Gastroesophageal sphincter (tissue), 4 donors: ENCODE data around the gene IFFO2. TPM values are rescaled to one million over a fixed set of nuclear protein-coding genes. Genes with fewer than 3 reads are reported as not detected.

Source experiments
- ATAC-seq: fragments of 150-250 bp; one replicate; pipeline ENCODE4 v1.9.1; 2016; ENCODE audit warnings: mild to moderate bottlenecking, moderate library complexity
- H3K27ac ChIP-seq, 4 donors: fragments of 200-600 bp; sonication (generic) in 3 of 4; 1 replicate in 3 of 4; 2 replicates in 1 of 4; pipeline ENCODE4 v1.5.1; 2016 to 2019
- H3K27me3 ChIP-seq: fragments of 200-600 bp; sonication (generic); one replicate; pipeline ENCODE4 v1.5.1; 2019
- H3K36me3 ChIP-seq, 2 donors: fragments of 200-600 bp; sonication (generic); one replicate each; pipeline ENCODE4 v1.5.1; 2019; ENCODE audit warnings: control low read depth in 1 of 2
- H3K4me1 ChIP-seq, 3 donors: fragments of 200-600 bp; sonication (generic); 1 replicate in 2 of 3; 2 replicates in 1 of 3; pipeline ENCODE4 v1.5.1; 2016 to 2019; ENCODE audit warnings: control low read depth in 2 of 3
- H3K4me3 ChIP-seq, 2 donors: fragments of 200-600 bp; sonication (generic); one replicate each; pipeline ENCODE4 v1.5.1; 2019; ENCODE audit warnings: mild to moderate bottlenecking in 1 of 2, moderate library complexity in 1 of 2
- H3K9me3 ChIP-seq, 3 donors: fragments of 200-600 bp; sonication (generic); one replicate each; pipeline ENCODE4 v1.5.1; 2017 to 2019; ENCODE audit warnings: control low read depth in 2 of 3
- EP300 ChIP-seq: sonication (generic); formaldehyde crosslinking; IDR thresholded peaks from one replicate; pipeline ENCODE4 v1.6.1; 2017; ENCODE audit warnings: antibody characterized with exemption, mild to moderate bottlenecking
- POLR2A ChIP-seq, 2 donors: fragments of 450-650 bp; IDR thresholded peaks; one replicate each; pipeline ENCODE4 v1.6.1; 2017; ENCODE audit warnings: antibody characterized with exemption in 2 of 2, mild to moderate bottlenecking in 2 of 2, moderate library complexity in 1 of 2
- POLR2AphosphoS5 ChIP-seq: sonication (generic); formaldehyde crosslinking; IDR thresholded peaks from one replicate; pipeline ENCODE4 v1.6.1; 2017; ENCODE audit warnings: antibody characterized with exemption
- WGBS, 2 donors: methylation state at CpG; one replicate each; pipeline ENCODE4 v1.1.5; 2018; ENCODE audit warnings: low coverage in 1 of 2; 5-methylcytosine and 5-hydroxymethylcytosine counted together
- total RNA-seq, 4 donors: library from RNA; depleted of rRNA; stranded (reverse); fragments of >200 nt; gene quantifications; one replicate each; pipeline ENCODE4 v1.1.0, GENCODE V29; 2016
- TF ChIP-seq, protein P1 (sequence below), 4 experiments: fragments of 200-600 bp in 2 of 4; fragments of 450-650 bp in 2 of 4; sonication (generic) in 1 of 4; IDR thresholded peaks; one replicate each; pipeline ENCODE4 v1.5.1; 2017 to 2019; ENCODE audit warnings: antibody characterized with exemption in 4 of 4, mild to moderate bottlenecking in 2 of 4, moderate library complexity in 2 of 4

The IFFO2 gene
- total RNA-seq, 4 donors from 2014 or later = 9.3 to 18.4 (median 12.7) TPM

DNA sequence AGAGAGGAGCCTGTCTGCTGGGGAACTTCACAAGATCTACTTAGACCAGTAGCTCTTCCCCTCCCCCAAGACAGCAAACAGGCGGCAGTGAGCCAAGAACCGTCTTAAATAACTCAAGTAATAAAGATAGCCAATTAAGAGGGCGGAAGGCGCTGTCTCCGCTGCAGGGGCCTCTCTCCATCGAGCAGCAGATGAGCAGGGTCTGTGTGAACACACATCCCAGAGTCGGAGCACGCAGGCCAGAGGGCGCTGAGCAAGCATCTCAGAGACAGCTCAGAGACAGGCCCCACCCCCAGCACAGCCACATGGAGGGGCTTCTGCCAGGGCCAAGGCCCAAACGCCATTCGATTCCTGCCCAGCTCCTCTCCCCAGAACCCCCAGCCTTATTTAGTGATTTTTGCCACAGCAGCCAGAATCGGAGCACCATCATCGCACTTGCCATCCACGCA, 11.1 kb downstream of the IFFO2 start:
- Histone ChIP-seq H3K36me3 (no peaks in the 10 kb centered on the region), H3K4me3 (no peak overlapping the region), H3K9me3 (no peaks in the 10 kb centered on the region), H3K27me3 (no peaks in the 10 kb centered on the region), H3K27ac (peak overlapping the region in 3 of 4 donors; percentile 41 to 74 (median 70)), H3K4me1 (peaks cover 0 to 100% (median 68%) of the 10 kb centered on the region in 3 donors)
- 72% methylated on average over 4 of the region's 14 CpGs; no CpG with 5 or more reads in 1 of the 2 donors for WGBS, 2 donors
- ATAC-seq = no peak
- TF ChIP-seq POLR2AphosphoS5 (no peak), EP300 (no peak), POLR2A (IDR thresholded peaks at IDR 0.05) (no peak)
- TF ChIP-seq, protein P1, sequence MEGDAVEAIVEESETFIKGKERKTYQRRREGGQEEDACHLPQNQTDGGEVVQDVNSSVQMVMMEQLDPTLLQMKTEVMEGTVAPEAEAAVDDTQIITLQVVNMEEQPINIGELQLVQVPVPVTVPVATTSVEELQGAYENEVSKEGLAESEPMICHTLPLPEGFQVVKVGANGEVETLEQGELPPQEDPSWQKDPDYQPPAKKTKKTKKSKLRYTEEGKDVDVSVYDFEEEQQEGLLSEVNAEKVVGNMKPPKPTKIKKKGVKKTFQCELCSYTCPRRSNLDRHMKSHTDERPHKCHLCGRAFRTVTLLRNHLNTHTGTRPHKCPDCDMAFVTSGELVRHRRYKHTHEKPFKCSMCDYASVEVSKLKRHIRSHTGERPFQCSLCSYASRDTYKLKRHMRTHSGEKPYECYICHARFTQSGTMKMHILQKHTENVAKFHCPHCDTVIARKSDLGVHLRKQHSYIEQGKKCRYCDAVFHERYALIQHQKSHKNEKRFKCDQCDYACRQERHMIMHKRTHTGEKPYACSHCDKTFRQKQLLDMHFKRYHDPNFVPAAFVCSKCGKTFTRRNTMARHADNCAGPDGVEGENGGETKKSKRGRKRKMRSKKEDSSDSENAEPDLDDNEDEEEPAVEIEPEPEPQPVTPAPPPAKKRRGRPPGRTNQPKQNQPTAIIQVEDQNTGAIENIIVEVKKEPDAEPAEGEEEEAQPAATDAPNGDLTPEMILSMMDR (IDR thresholded peaks at IDR 0.05) = no peak

DNA sequence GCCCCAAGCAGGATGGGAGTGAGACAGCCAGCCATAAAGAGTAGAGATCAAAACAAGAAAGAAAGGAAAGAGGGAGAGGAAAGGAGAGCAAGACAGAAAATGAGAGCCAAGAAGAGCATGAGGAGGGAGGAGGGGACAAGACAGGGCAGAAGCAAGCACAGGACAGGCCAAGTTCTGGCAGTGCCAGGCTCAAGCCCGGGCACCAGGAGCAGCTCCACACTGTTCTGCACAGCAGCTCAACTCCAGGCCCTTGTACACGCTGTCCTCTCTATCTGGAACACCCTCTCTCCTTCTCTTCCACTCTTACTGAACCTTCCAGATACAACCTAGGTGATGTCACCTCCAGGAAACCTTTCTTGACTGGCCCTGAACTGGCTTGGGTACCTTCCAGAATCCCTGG, 11.7 kb downstream of the IFFO2 start:
- no peak overlapping the region for H3K4me3 ChIP-seq
- WGBS, 2 donors = 58% methylated on average over 2 of the region's 2 CpGs; no CpG with 5 or more reads in 1 of the 2 donors
- H3K4me1 ChIP-seq = peaks cover 0 to 100% (median 69%) of the 10 kb centered on the region in 3 donors
- H3K36me3 ChIP-seq = no peaks in the 10 kb centered on the region
- peak overlapping the region in 3 of 4 donors; percentile 41 to 74 (median 70) for H3K27ac ChIP-seq
- H3K27me3 ChIP-seq = no peaks in the 10 kb centered on the region
- no peaks in the 10 kb centered on the region for H3K9me3 ChIP-seq
- TF ChIP-seq POLR2AphosphoS5 (no peak), EP300 (no peak), POLR2A (IDR thresholded peaks at IDR 0.05) (no peak)
- TF ChIP-seq, protein P1 (IDR thresholded peaks at IDR 0.05) = no peak
- ATAC-seq = no peak

DNA sequence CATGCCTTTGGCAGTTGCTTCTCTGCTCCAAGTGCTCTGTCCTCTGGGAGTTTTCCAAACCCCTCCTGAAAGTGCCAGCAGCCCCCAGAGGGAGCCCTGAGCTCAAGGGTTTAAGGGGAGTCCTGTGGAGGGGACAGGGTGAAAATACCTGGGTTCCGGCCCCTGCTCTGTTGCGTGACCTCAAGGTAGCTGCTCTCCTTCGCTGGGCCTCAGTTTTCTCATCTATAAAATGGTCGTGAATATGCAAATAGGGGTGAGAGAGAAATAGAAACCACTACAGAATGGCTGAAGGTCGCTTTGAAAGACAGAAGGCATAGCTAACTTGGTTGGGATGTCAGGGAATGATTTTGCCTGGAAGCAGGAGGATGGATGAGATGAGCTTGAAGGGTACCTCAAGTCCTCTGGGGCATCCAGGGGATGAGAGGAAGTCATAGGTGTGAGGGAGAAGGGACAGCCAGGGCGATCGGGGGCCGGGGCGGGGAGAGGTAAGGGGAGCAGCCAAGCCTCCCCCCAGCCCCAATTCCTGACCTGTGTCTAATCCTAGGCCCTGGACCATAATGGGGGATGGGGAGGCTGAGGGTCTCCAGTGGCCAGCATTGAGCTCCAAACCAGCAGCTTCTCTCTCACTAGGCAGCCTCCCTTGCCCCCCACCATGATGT, 12.4 kb downstream of the IFFO2 start:
- no peak for ATAC-seq
- 92 to 96% methylated on average over 3 to 4 of the region's 9 CpGs for WGBS, 2 donors

DNA sequence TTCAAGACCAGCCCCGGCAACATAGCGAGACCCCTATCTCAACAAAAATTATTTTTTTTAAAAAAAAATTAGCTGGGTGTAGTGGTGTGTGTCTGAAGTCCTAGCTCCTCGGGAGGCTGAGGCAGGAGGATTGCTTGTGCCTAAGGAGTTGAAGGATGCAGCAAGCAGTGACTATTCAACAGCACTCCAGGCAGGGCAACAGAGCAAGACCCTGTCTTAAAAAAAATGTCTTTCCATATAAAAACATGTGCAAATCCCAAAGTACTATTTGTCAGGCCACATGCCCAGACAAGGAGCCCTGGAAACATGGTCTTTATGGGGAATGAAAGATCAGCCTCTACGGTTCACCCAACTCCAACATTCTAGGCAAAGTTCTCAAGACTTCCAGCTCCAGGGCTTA, 13.3 kb downstream of the IFFO2 start:
- no peaks in the 10 kb centered on the region for H3K27me3 ChIP-seq
- H3K36me3 ChIP-seq = no peaks in the 10 kb centered on the region
- no peaks in the 10 kb centered on the region for H3K9me3 ChIP-seq
- H3K4me1 ChIP-seq = peaks cover 0 to 100% (median 67%) of the 10 kb centered on the region in 3 donors
- no peak overlapping the region for H3K27ac ChIP-seq
- WGBS, 2 donors = 94 to 100% methylated on average over 3 of the region's 4 CpGs
- no peak for TF ChIP-seq EP300
- TF ChIP-seq, protein P1 (IDR thresholded peaks at IDR 0.05) = no peak
- no peak for TF ChIP-seq POLR2AphosphoS5
- no peak for TF ChIP-seq POLR2A (IDR thresholded peaks at IDR 0.05)
- H3K4me3 ChIP-seq = no peak overlapping the region
- no peak for ATAC-seq

More for the DNA sequence above, 12.4 kb downstream of the IFFO2 start:
- Histone ChIP-seq H3K36me3 (no peaks in the 10 kb centered on the region), H3K4me3 (no peak overlapping the region), H3K27me3 (no peaks in the 10 kb centered on the region), H3K9me3 (no peaks in the 10 kb centered on the region), H3K4me1 (peaks cover 0 to 100% (median 68%) of the 10 kb centered on the region in 3 donors), H3K27ac (peak overlapping the region in 3 of 4 donors; percentile 41 to 74 (median 70))
- TF ChIP-seq POLR2AphosphoS5 (no peak), EP300 (no peak), POLR2A (IDR thresholded peaks at IDR 0.05) (no peak)
- TF ChIP-seq, protein P1 (IDR thresholded peaks at IDR 0.05) = no peak

DNA sequence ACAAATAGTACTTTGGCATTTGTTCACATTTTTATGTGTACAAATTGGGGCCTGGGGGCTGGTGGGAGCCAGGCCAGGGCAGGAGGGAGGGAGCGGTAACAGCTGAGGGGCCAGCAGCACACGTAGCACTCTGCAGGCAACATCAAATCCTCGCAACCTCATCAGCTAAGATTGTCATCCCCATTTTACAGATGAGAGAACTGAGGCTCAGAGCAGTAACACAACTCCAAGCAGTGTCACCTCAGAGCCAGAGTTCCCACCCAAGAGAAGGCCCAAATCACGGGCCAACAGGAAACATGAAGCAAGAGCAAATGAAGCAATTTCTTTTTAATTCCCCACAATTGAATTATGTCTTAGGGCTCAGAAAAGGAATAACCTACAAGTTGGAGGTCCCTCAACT, 14.1 kb downstream of the IFFO2 start:
- no peaks in the 10 kb centered on the region for H3K27me3 ChIP-seq
- peaks cover 0 to 100% (median 60%) of the 10 kb centered on the region in 3 donors for H3K4me1 ChIP-seq
- 75 to 80% methylated on average over 1 to 4 of the region's 4 CpGs for WGBS, 2 donors

More for the DNA sequence above, 14.1 kb downstream of the IFFO2 start:
- Histone ChIP-seq H3K36me3 (no peaks in the 10 kb centered on the region), H3K9me3 (no peaks in the 10 kb centered on the region), H3K4me3 (no peak overlapping the region), H3K27ac (peak overlapping the region in 3 of 4 donors; percentile 26 to 65 (median 41))
- ATAC-seq = no peak
- TF ChIP-seq, protein P1 (IDR thresholded peaks at IDR 0.05) = no peak
- no peak for TF ChIP-seq POLR2AphosphoS5
- no peak for TF ChIP-seq EP300
- TF ChIP-seq POLR2A (IDR thresholded peaks at IDR 0.05) = no peak
